Dermis microvascular lymphatic vessel endothelial cell (primary cell): Measurements from ENCODE around the gene SRGAP3. TPM values are rescaled to one million over a fixed set of nuclear protein-coding genes. Genes with fewer than 3 reads are reported as not detected.
A peak's percentile ranks its signal among the peaks of the same experiment; 100 is the strongest.

Experiments
- DNase-seq, 2 donors: peaks; one replicate each; pipeline versions ENCODE4 v3.0.0 to v3.0.0-alpha.2; 2010; ENCODE audit warnings: low read depth in 2 of 2
- total RNA-seq: library from RNA; depleted of rRNA; stranded (reverse); fragments of >200 nt; gene quantifications from 2 replicates; pipeline ENCODE4 v1.2.1, GENCODE V29; 2014

Gene SRGAP3
- total RNA-seq, 1 donor from 2014 or later: 1.0 TPM

DNA sequence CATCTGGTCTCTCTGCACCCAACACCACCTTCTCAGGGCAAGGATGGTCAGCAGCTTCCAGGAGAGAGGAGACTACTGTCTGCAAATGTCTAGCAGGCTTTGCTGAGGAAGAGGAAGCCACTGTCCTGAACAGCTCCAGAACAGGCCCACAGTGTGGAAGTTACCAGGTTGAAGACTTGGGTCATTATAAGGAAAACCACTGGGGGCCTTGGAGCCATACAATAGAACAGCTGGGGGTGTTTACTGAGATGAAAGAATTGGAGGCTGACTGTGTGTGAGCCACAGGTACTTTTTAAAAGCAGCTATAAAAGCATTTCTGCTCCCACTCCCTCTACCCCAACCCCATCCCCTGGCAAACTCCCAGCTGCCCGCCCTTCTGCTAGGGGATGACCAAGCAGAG is 24.2 kb downstream of the SRGAP3 start:
- no peak for DNase-seq

DNA sequence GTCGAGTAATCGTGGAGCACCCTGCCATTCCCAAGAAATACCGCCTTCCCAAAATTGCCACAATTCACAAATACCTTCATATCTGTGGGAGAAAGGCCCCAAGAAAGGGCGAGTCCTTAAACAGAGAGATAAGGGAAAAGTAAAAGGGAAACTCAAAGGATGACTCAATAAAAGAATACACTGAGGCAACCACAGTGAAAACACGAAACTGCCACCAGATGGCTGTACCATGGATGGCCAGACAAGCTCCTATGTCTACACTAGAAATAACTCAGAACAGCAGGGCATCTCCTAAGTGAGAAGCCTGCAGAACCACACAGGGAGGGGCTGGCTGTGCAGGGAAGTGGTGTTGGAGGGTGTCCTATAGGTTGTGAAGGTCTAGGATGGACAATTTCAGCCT is 25.0 kb downstream of the SRGAP3 start:
- DNase-seq: no peak

DNA sequence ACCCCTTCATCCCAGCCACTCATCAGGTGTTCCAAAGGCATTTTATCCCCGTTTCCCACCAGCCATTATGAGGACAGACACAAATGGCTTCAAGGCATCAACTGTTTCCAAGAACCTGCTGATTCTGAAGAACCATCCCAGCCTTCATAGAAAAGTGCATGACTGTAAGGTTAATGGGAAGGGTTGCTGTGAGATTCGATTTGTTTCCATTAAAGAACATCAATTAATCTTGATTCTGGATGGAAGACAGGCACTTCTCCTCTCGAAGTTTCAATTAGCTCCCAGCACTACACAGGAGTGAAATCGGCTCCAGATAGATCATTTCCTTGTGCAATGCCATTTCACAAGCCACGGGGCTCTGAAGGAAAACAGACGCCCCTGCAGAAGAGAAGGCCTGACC is 25.8 kb downstream of the SRGAP3 start:
- DNase-seq: no peak

DNA sequence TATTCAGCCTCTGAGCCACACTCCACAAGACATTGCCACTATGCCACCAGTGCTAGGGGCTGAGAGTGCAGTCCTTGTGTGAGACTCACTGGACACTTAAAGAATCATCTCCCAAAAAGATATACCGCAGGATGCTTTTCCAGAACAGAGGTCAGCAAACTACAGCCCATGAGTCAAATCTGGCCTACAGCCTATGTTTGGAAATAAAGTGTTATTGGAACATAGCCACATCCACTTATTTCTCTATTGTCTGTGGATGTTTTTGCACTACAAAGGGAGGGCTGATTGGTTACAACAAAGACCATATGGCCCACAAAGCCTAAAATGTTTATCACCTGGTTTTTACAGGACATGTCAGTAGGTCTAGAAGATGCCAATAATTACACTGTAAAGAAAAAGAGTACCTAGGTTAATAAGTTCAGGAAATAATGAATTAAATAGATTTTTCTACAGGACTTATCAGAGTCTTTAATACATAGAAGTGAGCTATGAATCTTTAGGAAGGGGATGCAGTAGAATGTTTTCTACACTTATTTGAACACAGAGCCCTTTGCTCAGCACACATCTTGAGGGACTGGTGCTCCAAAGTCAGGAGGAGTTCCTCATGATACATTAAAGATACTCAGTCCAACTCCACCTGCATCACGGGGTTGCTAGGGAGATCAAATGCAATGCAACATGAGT is 26.3 kb downstream of the SRGAP3 start:
- DNase-seq: peak; percentile 9 to 39

DNA sequence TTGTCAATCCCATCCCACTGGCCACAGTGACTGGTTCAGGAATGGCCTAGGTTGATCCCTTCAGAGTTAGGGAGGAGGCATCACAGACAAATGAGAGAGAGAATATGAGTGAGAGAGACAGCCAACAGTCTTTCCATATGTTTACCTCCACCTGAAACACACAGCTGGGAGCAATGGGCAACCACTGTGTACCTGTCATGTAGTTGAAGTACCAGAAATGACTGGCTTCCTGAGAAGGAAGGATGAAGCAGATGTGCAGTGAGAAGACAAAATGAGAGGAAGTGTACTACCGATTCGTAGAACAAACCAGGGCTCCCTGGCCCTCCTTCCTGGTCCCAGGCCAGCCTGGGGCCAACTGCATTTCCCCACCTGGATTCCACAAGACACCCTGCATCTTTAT is 27.4 kb downstream of the SRGAP3 start:
- DNase-seq: no peak

DNA sequence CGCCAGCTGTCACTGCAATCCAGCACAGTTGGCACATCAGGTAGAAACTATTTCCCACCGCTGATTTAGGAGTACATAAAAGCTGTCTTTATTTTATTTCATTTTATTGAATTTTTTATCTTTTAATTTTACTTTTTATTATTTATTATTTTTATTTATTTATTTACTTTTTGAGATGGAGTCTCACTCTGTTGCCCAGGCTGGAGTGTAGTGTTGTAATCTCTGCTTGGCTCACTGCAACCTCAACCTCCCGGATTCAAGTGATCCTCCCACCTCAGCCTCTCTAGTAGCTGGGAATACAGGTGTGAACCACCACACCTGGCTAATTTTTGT is 31.0 kb downstream of the SRGAP3 start:
- DNase-seq: no peak

GRCh38 chr3:9217784-9218513 is 31.5 kb downstream of the SRGAP3 start:
- DNase-seq: no peak

GRCh38 chr3:9216736-9217135 is 32.7 kb downstream of the SRGAP3 start:
- DNase-seq: no peak

DNA sequence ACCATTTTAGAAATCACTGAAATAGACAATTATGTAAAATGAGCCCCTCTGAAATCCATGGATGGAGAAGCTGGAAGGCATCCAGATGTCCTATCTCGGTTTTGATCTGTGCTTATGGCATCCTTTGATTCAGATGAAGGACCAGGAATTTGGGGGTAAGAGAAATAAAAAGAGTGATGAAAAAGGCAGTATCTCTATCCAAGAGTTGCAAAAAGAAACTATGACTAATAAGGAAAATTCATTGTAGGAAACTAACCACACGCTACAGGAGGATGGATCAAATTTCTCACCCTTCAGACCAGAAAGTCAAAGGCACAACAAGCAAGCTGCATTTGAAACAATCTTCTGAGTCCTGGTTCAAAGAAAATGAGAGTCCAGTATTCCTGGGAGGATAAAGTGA is 34.8 kb downstream of the SRGAP3 start:
- no peak for DNase-seq

DNA sequence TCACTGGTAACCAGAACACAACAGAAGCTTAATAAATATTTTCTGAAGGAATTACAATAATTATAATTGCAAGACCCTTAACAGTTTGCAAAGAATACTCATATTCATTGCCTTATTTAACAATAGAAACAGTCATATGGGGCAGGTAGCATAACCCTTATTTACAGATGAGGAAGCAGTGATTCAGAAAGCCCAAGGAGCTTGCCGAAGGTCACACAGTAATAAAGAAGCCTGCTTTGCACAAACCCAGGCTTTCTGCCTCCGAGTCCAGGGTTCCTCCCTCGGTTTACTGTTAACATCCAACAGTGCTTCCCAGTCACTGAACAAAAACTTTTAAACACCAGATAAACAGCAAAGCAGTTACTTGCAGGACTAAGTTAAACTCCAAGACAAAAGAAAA is 35.3 kb downstream of the SRGAP3 start:
- DNase-seq: no peak

GRCh38 chr3:9213019-9213634 is 36.3 kb downstream of the SRGAP3 start:
- DNase-seq: no peak

GRCh38 chr3:9211155-9211950 is 38.1 kb downstream of the SRGAP3 start:
- DNase-seq: no peak

- no peak for DNase-seq
These were observed 39.7 kb downstream of the SRGAP3 start for GRCh38 chr3:9209777-9210176.

DNA sequence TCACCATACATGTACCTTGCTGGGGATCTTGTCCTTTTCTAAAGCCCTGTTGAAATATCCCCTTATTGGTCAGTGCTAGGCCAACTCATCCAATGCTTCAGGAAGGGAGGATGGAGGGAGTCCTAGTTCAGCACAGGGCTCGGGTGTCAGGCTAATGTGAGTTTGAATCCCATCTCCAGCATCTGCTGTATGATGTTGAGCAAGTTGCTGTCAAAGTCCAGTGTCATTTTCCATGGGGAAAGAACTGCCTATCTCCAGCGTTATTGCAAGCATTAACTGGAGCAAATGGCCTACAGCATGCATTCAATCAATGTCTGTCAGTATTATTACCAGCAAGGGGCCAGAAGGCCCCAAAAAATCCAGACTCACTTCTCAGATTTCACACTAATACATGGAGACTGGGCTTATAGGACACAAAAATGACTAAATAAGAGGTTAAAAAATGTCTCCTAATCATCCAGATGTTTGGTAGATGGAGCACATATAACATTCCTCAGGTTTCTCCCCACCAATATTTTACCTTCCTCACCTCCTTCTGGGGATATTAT is 40.8 kb downstream of the SRGAP3 start:
- DNase-seq: no peak

DNA sequence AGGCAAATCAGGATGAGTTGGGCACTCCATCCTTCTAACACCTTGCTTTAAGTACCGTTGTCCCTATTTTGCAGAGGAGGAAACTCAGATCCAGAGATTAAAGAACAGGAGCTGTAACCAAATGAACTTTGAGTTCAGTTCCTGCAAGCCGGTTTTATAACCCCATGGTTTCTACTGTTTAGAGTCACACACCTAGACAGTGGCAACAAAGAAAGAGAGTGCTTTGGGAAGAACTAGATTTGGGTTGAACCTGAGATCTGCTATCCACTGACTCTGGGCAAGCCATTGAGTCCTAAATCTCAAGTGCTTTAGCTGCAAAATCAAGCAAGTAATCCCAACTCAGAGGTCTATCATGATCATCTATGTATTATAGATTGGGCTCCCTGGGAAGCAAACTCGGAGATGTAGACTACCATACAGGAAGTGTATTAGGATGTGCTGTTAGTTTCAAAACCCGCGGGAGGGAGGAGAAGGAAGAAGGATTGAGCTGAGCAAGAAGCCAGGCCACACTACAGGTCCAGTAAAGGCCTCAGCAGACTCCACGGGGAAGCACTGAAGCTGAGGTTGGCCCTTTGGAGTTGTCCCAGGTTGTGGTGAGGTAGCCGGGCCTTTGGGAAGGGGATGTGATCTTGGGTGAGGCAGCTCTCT is 42.2 kb downstream of the SRGAP3 start:
- no peak for DNase-seq

- DNase-seq: no peak
These were observed 43.2 kb downstream of the SRGAP3 start for GRCh38 chr3:9206287-9206686.

DNA sequence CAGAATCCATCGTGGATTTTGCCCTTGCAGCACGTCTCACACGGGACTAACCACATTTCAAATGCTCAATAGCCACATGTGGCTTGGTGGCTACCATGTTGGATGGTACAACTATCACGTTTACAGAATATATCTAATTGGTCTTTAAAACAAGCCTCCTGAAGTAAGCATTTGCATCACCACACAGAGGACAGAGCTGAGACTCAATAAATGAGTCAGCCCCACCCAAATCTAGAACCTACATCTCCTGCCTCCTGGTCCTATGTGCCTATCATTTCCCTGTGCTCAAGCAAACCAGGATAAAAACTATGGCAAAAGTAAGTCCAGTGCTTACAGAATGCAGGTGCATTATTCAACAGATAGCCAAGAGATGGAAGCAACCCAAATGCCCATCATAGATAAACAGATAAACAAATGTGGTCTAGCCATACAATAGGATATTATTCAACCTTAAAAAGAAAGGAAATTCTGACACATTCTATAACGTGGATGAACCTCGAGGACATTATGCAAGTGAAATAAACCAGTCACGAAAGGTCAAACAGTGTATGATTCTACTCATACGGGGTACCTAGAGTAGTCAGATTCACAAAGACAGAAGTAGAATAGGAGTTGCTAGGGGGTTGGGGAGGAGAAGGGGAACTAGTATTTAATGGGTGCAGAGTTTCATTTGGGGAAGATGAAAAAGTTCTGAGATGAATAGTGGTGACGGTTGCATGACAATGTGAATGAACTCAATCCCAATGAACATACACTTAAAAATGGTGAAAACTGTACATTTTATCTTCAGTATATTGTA is 43.9 kb downstream of the SRGAP3 start:
- DNase-seq: no peak

GRCh38 chr3:9204253-9204992 is 45.0 kb downstream of the SRGAP3 start:
- no peak for DNase-seq

- DNase-seq: no peak
These were observed 46.1 kb downstream of the SRGAP3 start for GRCh38 chr3:9203317-9203716.

GRCh38 chr3:9202546-9202945 is 46.9 kb downstream of the SRGAP3 start:
- DNase-seq: no peak
